H9 (cell line): ENCODE data around the gene SCIN. TPM values are rescaled to one million over a fixed set of nuclear protein-coding genes. Genes with fewer than 3 reads are reported as not detected.

Source experiments
- DNase-seq: peaks from one replicate; pipeline ENCODE4 v3.0.0-alpha.2; 2017
- H2AFZ ChIP-seq: one replicate; pipeline ENCODE4 v1.6.1; 2013; ENCODE audit warnings: mild to moderate bottlenecking, low read length, control low read depth, moderate library complexity
- H2AK5ac ChIP-seq: 2 replicates; pipeline ENCODE4 v1.6.1; 2013; ENCODE audit warnings: low read length, control low read depth, mixed read lengths; ENCODE audit not compliant: insufficient read length
- H2BK120ac ChIP-seq: one replicate; pipeline ENCODE4 v1.6.1; 2013; ENCODE audit warnings: low read depth, mild to moderate bottlenecking, low read length, control low read depth, inconsistent platforms; ENCODE audit not compliant: poor library complexity, severe bottlenecking
- H2BK12ac ChIP-seq: 2 replicates; pipeline ENCODE4 v1.6.1; 2013; ENCODE audit warnings: low read length, control low read depth, mixed read lengths, low read depth; ENCODE audit not compliant: insufficient read length
- H2BK15ac ChIP-seq: 2 replicates; pipeline ENCODE4 v1.6.1; 2013; ENCODE audit warnings: low read depth, low read length, control low read depth
- H2BK20ac ChIP-seq: one replicate; pipeline ENCODE4 v1.6.1; 2013; ENCODE audit warnings: low read depth, mild to moderate bottlenecking, low read length, control low read depth, inconsistent platforms; ENCODE audit not compliant: poor library complexity, severe bottlenecking
- H2BK5ac ChIP-seq: 2 replicates; pipeline ENCODE4 v1.6.1; 2013; ENCODE audit warnings: low read length, control low read depth, mixed read lengths; ENCODE audit not compliant: insufficient read length
- H3K14ac ChIP-seq: 2 replicates; pipeline ENCODE4 v1.6.1; 2013; ENCODE audit warnings: low read length, control low read depth; ENCODE audit not compliant: insufficient read depth
- H3K18ac ChIP-seq: 2 replicates; pipeline ENCODE4 v1.6.1; 2013; ENCODE audit warnings: low read depth, mild to moderate bottlenecking, mixed read lengths, low read length, control low read depth; ENCODE audit not compliant: insufficient read length
- H3K23ac ChIP-seq: 2 replicates; pipeline ENCODE4 v1.6.1; 2013; ENCODE audit warnings: low read length, control low read depth, mixed read lengths, low read depth; ENCODE audit not compliant: insufficient read length
- H3K23me2 ChIP-seq: 2 replicates; pipeline ENCODE4 v1.6.1; 2013; ENCODE audit warnings: low read depth, mild to moderate bottlenecking, mixed read lengths, low read length, control low read depth; ENCODE audit not compliant: insufficient read length, poor library complexity, severe bottlenecking
- H3K27ac ChIP-seq: 2 replicates; pipeline ENCODE4 v1.5.1; 2013; ENCODE audit warnings: low read length, control low read depth, mixed read lengths, low read depth; ENCODE audit not compliant: insufficient read length
- H3K27me3 ChIP-seq: 2 replicates; pipeline ENCODE4 v1.6.1; 2013; ENCODE audit warnings: low read length, control low read depth, inconsistent platforms; ENCODE audit not compliant: insufficient read depth
- H3K4ac ChIP-seq: 2 replicates; pipeline ENCODE4 v1.6.1; 2013; ENCODE audit warnings: low read depth, mild to moderate bottlenecking, control low read depth, inconsistent platforms, low read length, moderate library complexity
- H3K4me1 ChIP-seq: 2 replicates; pipeline ENCODE4 v1.6.1; 2013; ENCODE audit warnings: low read length, control low read depth, inconsistent platforms; ENCODE audit not compliant: insufficient read depth
- H3K4me2 ChIP-seq: 2 replicates; pipeline ENCODE4 v1.6.1; 2013; ENCODE audit warnings: low read length, control low read depth, mixed read lengths; ENCODE audit not compliant: insufficient read length, insufficient read depth
- H3K56ac ChIP-seq: 2 replicates; pipeline ENCODE4 v1.6.1; 2013; ENCODE audit warnings: low read depth, mild to moderate bottlenecking, mixed read lengths, low read length, control low read depth; ENCODE audit not compliant: insufficient read length
- H3K79me1 ChIP-seq: 2 replicates; pipeline ENCODE4 v1.6.1; 2013; ENCODE audit warnings: low read depth, mild to moderate bottlenecking, moderate library complexity, low read length, control low read depth, inconsistent platforms; ENCODE audit not compliant: insufficient read depth, poor library complexity, severe bottlenecking
- H3K79me2 ChIP-seq: 2 replicates; pipeline ENCODE4 v1.6.1; 2013; ENCODE audit warnings: low read length, control low read depth, inconsistent platforms; ENCODE audit not compliant: insufficient read depth
- H3K9ac ChIP-seq: 2 replicates; pipeline ENCODE4 v1.6.1; 2013; ENCODE audit warnings: low read length, control low read depth, mixed read lengths; ENCODE audit not compliant: insufficient read length; ENCODE audit errors: extremely low read depth
- H3K9me3 ChIP-seq: one replicate; pipeline ENCODE4 v1.6.1; 2013; ENCODE audit warnings: low read depth, low read length, inconsistent platforms; ENCODE audit not compliant: control insufficient read depth
- H3T11ph ChIP-seq: one replicate; pipeline ENCODE4 v1.6.1; 2013; ENCODE audit warnings: mild to moderate bottlenecking, low read length, control low read depth, inconsistent platforms
- H4K20me1 ChIP-seq: one replicate; pipeline ENCODE4 v1.6.1; 2013; ENCODE audit not compliant: control insufficient read depth, insufficient read length, insufficient read depth
- H4K5ac ChIP-seq: 2 replicates; pipeline ENCODE4 v1.6.1; 2013; ENCODE audit warnings: low read depth, mild to moderate bottlenecking, mixed read lengths, low read length, control low read depth; ENCODE audit not compliant: insufficient read length
- H4K8ac ChIP-seq: replicated peaks from 2 replicates; pipeline ENCODE4 v1.6.1; 2013; ENCODE audit warnings: low read length, control low read depth, mixed read lengths, low read depth; ENCODE audit not compliant: insufficient read length
- H4K91ac ChIP-seq: 2 replicates; pipeline ENCODE4 v1.6.1; 2013; ENCODE audit warnings: low read depth, mild to moderate bottlenecking, moderate library complexity, mixed read lengths, low read length, control low read depth; ENCODE audit not compliant: insufficient read length
- H3K27ac Mint-ChIP-seq, 3 experiments: 2 replicates in 2 of 3; 3 replicates in 1 of 3; pipeline ENCODE4 v1.8.0; 2020 to 2021; ENCODE audit warnings: mixed read lengths in 3 of 3, mild to moderate bottlenecking in 1 of 3, moderate library complexity in 1 of 3
- H3K27me3 Mint-ChIP-seq: 2 replicates; pipeline ENCODE4 v1.8.0; 2021; ENCODE audit warnings: low read depth, mild to moderate bottlenecking, moderate library complexity, mixed read lengths
- H3K36me3 Mint-ChIP-seq, 3 experiments: 2 replicates in 2 of 3; 3 replicates in 1 of 3; pipeline ENCODE4 v1.8.0; 2020 to 2021; ENCODE audit warnings: low read depth in 3 of 3, mixed read lengths in 3 of 3; ENCODE audit not compliant: insufficient read depth in 1 of 3
- H3K4me1 Mint-ChIP-seq, 2 experiments: 2 replicates each; pipeline ENCODE4 v1.8.0; 2020; ENCODE audit warnings: mixed read lengths in 2 of 2
- H3K4me3 Mint-ChIP-seq, 2 experiments: 2 replicates in 1 of 2; 3 replicates in 1 of 2; pipeline ENCODE4 v1.8.0; 2020 to 2021; ENCODE audit warnings: mild to moderate bottlenecking in 2 of 2, mixed read lengths in 2 of 2, moderate library complexity in 1 of 2
- H3K9me3 Mint-ChIP-seq, 2 experiments: 2 replicates in 1 of 2; 3 replicates in 1 of 2; pipeline ENCODE4 v1.8.0; 2020; ENCODE audit warnings: mild to moderate bottlenecking in 2 of 2, mixed read lengths in 2 of 2, moderate library complexity in 1 of 2
- CTCF ChIP-seq: fragments of 200-600 bp; sonication (generic); conservative IDR thresholded peaks from 3 replicates; pipeline ENCODE4 v1.8.0; 2021; ENCODE audit warnings: antibody characterized with exemption, mild to moderate bottlenecking
- WGBS: extraction: QIAGEN DNeasy Blood & Tissue Kit; methylation state at CpG from one replicate; pipeline ENCODE4 v1.1.7; 2013; ENCODE audit warnings: missing lambda C conversion rate, low lambda C conversion rate, mixed read lengths; ENCODE audit not compliant: insufficient read length; ENCODE audit errors: extremely low coverage; 5-methylcytosine and 5-hydroxymethylcytosine counted together
- total RNA-seq: library from RNA; stranded (reverse); gene quantifications from 2 replicates; pipeline ENCODE4 v1.2.1, GENCODE V29; 2021

Gene SCIN
- total RNA-seq, 1 experiment from 2014 or later: 0.44 TPM

DNA sequence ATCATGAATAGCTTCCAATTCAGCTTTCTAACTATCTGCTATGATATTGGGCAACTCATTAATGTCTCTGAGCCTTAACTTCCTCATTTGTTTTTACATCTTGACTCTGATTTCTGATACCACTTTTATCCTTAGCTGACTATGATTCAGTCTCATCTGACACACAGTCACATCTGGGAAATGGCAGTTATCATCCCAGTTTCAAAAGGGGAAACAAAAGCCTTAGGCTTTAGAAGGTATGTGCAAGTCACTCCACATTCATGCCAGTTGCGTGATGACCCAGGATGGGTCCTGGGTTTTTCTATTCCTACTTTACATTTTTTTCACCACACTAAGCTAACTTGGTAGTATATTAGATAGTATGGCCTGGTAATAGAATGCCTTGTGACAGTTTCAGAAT is 12.7 kb downstream of the SCIN start:
- Histone ChIP-seq H2BK5ac (no peak overlapping the region), H3K18ac (no peak overlapping the region), H3K9me3 (no peaks in the 10 kb centered on the region), H4K8ac (no peak overlapping the region), H3K4me2 (no peak overlapping the region), H3K23ac (no peak overlapping the region), H3K23me2 (no peaks in the 10 kb centered on the region), H4K5ac (no peak overlapping the region), H3K9ac (no peak overlapping the region), H3K56ac (no peak overlapping the region), H2BK12ac (no peak overlapping the region), H2BK120ac (no peak overlapping the region), H3K14ac (no peak overlapping the region), H3K27me3 (no peaks in the 10 kb centered on the region), H3K79me1 (no peaks in the 10 kb centered on the region), H2AK5ac (no peak overlapping the region), H3K4ac (no peak overlapping the region), H3K4me1 (no peaks in the 10 kb centered on the region), H4K20me1 (no peaks in the 10 kb centered on the region), H4K91ac (no peak overlapping the region), H3K79me2 (no peaks in the 10 kb centered on the region), H2BK15ac (no peak overlapping the region), H3T11ph (no peak overlapping the region), H3K27ac (no peak overlapping the region), H2AFZ (no peak overlapping the region), H2BK20ac (no peak overlapping the region)
- no peaks in the 10 kb centered on the region for H3K4me1 Mint-ChIP-seq
- no peaks in the 10 kb centered on the region; the same call in 1 of the 2 replicates for H3K27me3 Mint-ChIP-seq
- H3K36me3 Mint-ChIP-seq: peaks cover 0 to 2% (median 0%) of the 10 kb centered on the region in 3 experiments; a peak in 2 of 7 replicates
- H3K27ac Mint-ChIP-seq: no peak overlapping the region
- no peak overlapping the region for H3K4me3 Mint-ChIP-seq
- H3K9me3 Mint-ChIP-seq: peaks cover 0 to 1% of the 10 kb centered on the region in 2 experiments; a peak in 1 of 5 replicates
- no CpG with 5 or more reads among the region's 1 CpG for WGBS
- DNase-seq: no peak
- TF ChIP-seq CTCF: no peak
